WTC11 (cell line): ENCODE data around the gene BORCS5. TPM values are rescaled to one million over a fixed set of nuclear protein-coding genes. Genes with fewer than 3 reads are reported as not detected.

Source experiments
- ATAC-seq: fragments of 200-7000 bp; cut with Tn5 transposase; 2 replicates; pipeline ENCODE4 v1.10.0; 2021; ENCODE audit warnings: mild to moderate bottlenecking, moderate library complexity
- CTCF ChIA-PET: fragments of 300-600 bp; sonication (Branson Sonifier 250); formaldehyde crosslinking; loops from one replicate; lab custom pipeline; 2021; ENCODE audit warnings: antibody characterized with exemption; lab: Charles Lee
- POLR2A ChIA-PET: fragments of 350-600 bp; sonication (Branson Sonifier 250); formaldehyde crosslinking; loops from one replicate; lab custom pipeline; 2021; ENCODE audit warnings: antibody characterized with exemption; lab: Charles Lee
- DNase-seq: peaks from one replicate; pipeline ENCODE4 v3.0.0; 2021; ENCODE audit warnings: low spot score
- H3K27ac Mint-ChIP-seq: 2 replicates; pipeline ENCODE4 v1.8.0; 2021; ENCODE audit warnings: mixed read lengths
- H3K27me3 Mint-ChIP-seq: 2 replicates; pipeline ENCODE4 v1.8.0; 2021; ENCODE audit warnings: low read depth, mild to moderate bottlenecking, moderate library complexity, mixed read lengths
- H3K36me3 Mint-ChIP-seq: 2 replicates; pipeline ENCODE4 v1.8.0; 2021; ENCODE audit warnings: mixed read lengths
- H3K4me1 Mint-ChIP-seq: 2 replicates; pipeline ENCODE4 v1.8.0; 2022; ENCODE audit warnings: mixed read lengths
- H3K4me3 Mint-ChIP-seq: 2 replicates; pipeline ENCODE4 v1.8.0; 2021; ENCODE audit warnings: mild to moderate bottlenecking, moderate library complexity, mixed read lengths
- H3K9me3 Mint-ChIP-seq: 2 replicates; pipeline ENCODE4 v1.8.0; 2021; ENCODE audit warnings: mixed read lengths
- ATF1 ChIP-seq: sonication (generic); formaldehyde crosslinking; IDR thresholded peaks from 2 replicates; pipeline ENCODE4 v1.8.1; 2023; ENCODE audit warnings: mild to moderate bottlenecking, moderate library complexity, missing genetic modification reagents
- CBFB ChIP-seq: sonication (generic); formaldehyde crosslinking; IDR thresholded peaks from 2 replicates; pipeline ENCODE4 v1.8.1; 2022; ENCODE audit warnings: mild to moderate bottlenecking, low read depth, missing genetic modification reagents
- CDX4 ChIP-seq: fragments of 250-450 bp; sonication (Bioruptor Pico); IDR thresholded peaks from 2 replicates; pipeline ENCODE4 v1.9.0; 2021; ENCODE audit warnings: moderate library complexity, mild to moderate bottlenecking, inconsistent platforms, borderline replicate concordance
- CREB1 ChIP-seq: sonication (generic); formaldehyde crosslinking; IDR thresholded peaks from 2 replicates; pipeline ENCODE4 v1.8.0; 2023; ENCODE audit warnings: mild to moderate bottlenecking, missing genetic modification reagents
- CTCF ChIP-seq: fragments of 200-600 bp; IDR thresholded peaks from 2 replicates; pipeline ENCODE4 v1.8.0; 2022; ENCODE audit warnings: antibody characterized with exemption
- E2F1 ChIP-seq: sonication (generic); formaldehyde crosslinking; IDR thresholded peaks from 2 replicates; pipeline ENCODE4 v1.8.0; 2022; ENCODE audit warnings: mild to moderate bottlenecking, missing genetic modification reagents
- ERG ChIP-seq: fragments of 250-450 bp; sonication (Bioruptor Pico); IDR thresholded peaks from 2 replicates; pipeline ENCODE4 v1.8.0; 2021; ENCODE audit warnings: mild to moderate bottlenecking
- ESRRA ChIP-seq: sonication (generic); formaldehyde crosslinking; IDR thresholded peaks from 2 replicates; pipeline ENCODE4 v1.8.1; 2022; ENCODE audit warnings: mild to moderate bottlenecking, missing genetic modification reagents, borderline replicate concordance
- ETV6 ChIP-seq: sonication (generic); formaldehyde crosslinking; IDR thresholded peaks from 2 replicates; pipeline ENCODE4 v1.8.1; 2022; ENCODE audit warnings: mild to moderate bottlenecking, missing genetic modification reagents
- GTF2I ChIP-seq: fragments of 250-450 bp; sonication (Bioruptor Pico); conservative IDR thresholded peaks from 2 replicates; pipeline ENCODE4 v1.4.0; 2021; ENCODE audit warnings: mild to moderate bottlenecking
- HMGA2 ChIP-seq: fragments of 250-450 bp; sonication (Bioruptor Pico); IDR thresholded peaks from 2 replicates; pipeline ENCODE4 v1.4.0; 2021; ENCODE audit warnings: mild to moderate bottlenecking, moderate library complexity
- JAZF1 ChIP-seq: fragments of 250-450 bp; sonication (Bioruptor Pico); IDR thresholded peaks from 2 replicates; pipeline ENCODE4 v1.9.0; 2021; ENCODE audit warnings: moderate library complexity, mild to moderate bottlenecking, inconsistent platforms
- NR2C2 ChIP-seq: sonication (generic); formaldehyde crosslinking; IDR thresholded peaks from 2 replicates; pipeline ENCODE4 v1.8.0; 2022; ENCODE audit warnings: mild to moderate bottlenecking, missing genetic modification reagents
- TEAD4 ChIP-seq: sonication (generic); formaldehyde crosslinking; IDR thresholded peaks from 2 replicates; pipeline ENCODE4 v1.8.0; 2022; ENCODE audit warnings: mild to moderate bottlenecking, missing genetic modification reagents
- USF1 ChIP-seq: sonication (generic); formaldehyde crosslinking; IDR thresholded peaks from 2 replicates; pipeline ENCODE4 v1.8.0; 2022; ENCODE audit warnings: mild to moderate bottlenecking, missing genetic modification reagents
- ZNF121 ChIP-seq: sonication (generic); formaldehyde crosslinking; IDR thresholded peaks from 2 replicates; pipeline ENCODE4 v1.8.0; 2023; ENCODE audit warnings: missing genetic modification reagents
- ZNF416 ChIP-seq: fragments of 250-450 bp; sonication (Bioruptor Pico); IDR thresholded peaks from 2 replicates; pipeline ENCODE4 v1.9.0; 2021; ENCODE audit warnings: mild to moderate bottlenecking, inconsistent platforms
- ZNF532 ChIP-seq: fragments of 250-450 bp; sonication (Bioruptor Pico); IDR thresholded peaks from 2 replicates; pipeline ENCODE4 v1.9.0; 2021; ENCODE audit warnings: mild to moderate bottlenecking, borderline replicate concordance
- ZNF671 ChIP-seq: fragments of 250-450 bp; sonication (Bioruptor Pico); IDR thresholded peaks from 2 replicates; pipeline ENCODE4 v1.8.0; 2021; ENCODE audit warnings: mild to moderate bottlenecking
- total RNA-seq: library from RNA; stranded (reverse); gene quantifications from 3 replicates; pipeline ENCODE4 v1.2.3, GENCODE V29; 2021

Gene BORCS5
- total RNA-seq, 1 experiment from 2014 or later = 16.4 TPM

- peaks cover 4% of the 10 kb centered on the region for H3K4me1 Mint-ChIP-seq
- no peaks in the 10 kb centered on the region for H3K9me3 Mint-ChIP-seq
- CTCF ChIA-PET = no interaction called here
- H3K4me3 Mint-ChIP-seq = no peak overlapping the region
- H3K27ac Mint-ChIP-seq = no peak overlapping the region
- H3K36me3 Mint-ChIP-seq = peaks cover 3% of the 10 kb centered on the region
- POLR2A ChIA-PET = interaction anchor here (0.5 to 0.6 kb wide), 2 partner anchors 88 to 1204 kb away, joined by 4 to 5 read pairs; no protein-coding TSS in a partner anchor
- TF ChIP-seq TEAD4 (CRISPR knock-in tag) = no peak
- TF ChIP-seq CREB1 = no peak
- TF ChIP-seq ZNF671 = no peak
- H3K27me3 Mint-ChIP-seq = no peaks in the 10 kb centered on the region
- DNase-seq (no peak), ATAC-seq (no peak)
Measured at GRCh38 chr12:12372946-12373722, 16.3 kb downstream of the BORCS5 start.

GRCh38 chr12:12376646-12377448, 20.0 kb downstream of the BORCS5 start:
- TF ChIP-seq CTCF = peak; percentile 45
- peak; percentile 66; the same call in 1 of the 2 replicates for TF ChIP-seq ZNF121 (CRISPR knock-in tag)
- TF ChIP-seq CDX4 (CRISPR knock-in tag) = no peak
- TF ChIP-seq ZNF416 = no peak
- TF ChIP-seq CBFB (CRISPR knock-in tag) = no peak
- TF ChIP-seq, all 79 proteins: peak for 2
- Mint-ChIP-seq H3K4me3 (no peak overlapping the region), H3K27me3 (no peaks in the 10 kb centered on the region), H3K36me3 (peaks cover 10% of the 10 kb centered on the region), H3K27ac (no peak overlapping the region), H3K9me3 (peaks cover 6% of the 10 kb centered on the region), H3K4me1 (peaks cover 9% of the 10 kb centered on the region)
- ChIA-PET POLR2A (no interaction called here), CTCF (interaction anchor here (0.6 to 2.5 kb wide), 14 partner anchors 9 to 1611 kb away, joined by 3 to 11 read pairs (median 4); partner anchors contain the start of genes BORCS5 and CREBL2)
- DNase-seq = no peak
- peak; percentile 79 for ATAC-seq

GRCh38 chr12:12378616-12379015, 21.7 kb downstream of the BORCS5 start:
- H3K9me3 Mint-ChIP-seq = peaks cover 13% of the 10 kb centered on the region
- no peak for TF ChIP-seq E2F1 (CRISPR knock-in tag)
- TF ChIP-seq HMGA2 = no peak
- no peak for TF ChIP-seq GTF2I
- TF ChIP-seq NR2C2 (CRISPR knock-in tag) = no peak
- no peak for TF ChIP-seq ESRRA
- no peak for TF ChIP-seq JAZF1 (CRISPR knock-in tag)
- TF ChIP-seq TEAD4 (CRISPR knock-in tag) = no peak
- TF ChIP-seq ZNF532 (CRISPR knock-in tag) = no peak
- TF ChIP-seq CREB1 = no peak
- no peak for TF ChIP-seq ERG (CRISPR knock-in tag)
- no peak for TF ChIP-seq ATF1 (CRISPR knock-in tag)
- TF ChIP-seq USF1 = no peak
- TF ChIP-seq ETV6 = no peak
- DNase-seq (no peak), ATAC-seq (no peak)
- no peak overlapping the region for H3K27ac Mint-ChIP-seq
- POLR2A ChIA-PET = no interaction called here
- H3K4me3 Mint-ChIP-seq = no peak overlapping the region
- H3K27me3 Mint-ChIP-seq = no peaks in the 10 kb centered on the region
- peaks cover 20% of the 10 kb centered on the region for H3K4me1 Mint-ChIP-seq
- peaks cover 20% of the 10 kb centered on the region for H3K36me3 Mint-ChIP-seq
- CTCF ChIA-PET = interaction anchor here (2.1 to 2.5 kb wide), 2 partner anchors 125 to 278 kb away, joined by 6 to 10 read pairs; no protein-coding TSS in a partner anchor
